ENCODE measurements around the gene AMACR. TPM values are rescaled to one million over a fixed set of nuclear protein-coding genes. Genes with fewer than 3 reads are reported as not detected.

Gene AMACR
- total and polyA plus RNA-seq, 2 of the 8 experiments (the other 6 are each of a cell fraction or from before 2014, with no cell fraction given), result 9.1 to 12.6 TPM

DNA sequence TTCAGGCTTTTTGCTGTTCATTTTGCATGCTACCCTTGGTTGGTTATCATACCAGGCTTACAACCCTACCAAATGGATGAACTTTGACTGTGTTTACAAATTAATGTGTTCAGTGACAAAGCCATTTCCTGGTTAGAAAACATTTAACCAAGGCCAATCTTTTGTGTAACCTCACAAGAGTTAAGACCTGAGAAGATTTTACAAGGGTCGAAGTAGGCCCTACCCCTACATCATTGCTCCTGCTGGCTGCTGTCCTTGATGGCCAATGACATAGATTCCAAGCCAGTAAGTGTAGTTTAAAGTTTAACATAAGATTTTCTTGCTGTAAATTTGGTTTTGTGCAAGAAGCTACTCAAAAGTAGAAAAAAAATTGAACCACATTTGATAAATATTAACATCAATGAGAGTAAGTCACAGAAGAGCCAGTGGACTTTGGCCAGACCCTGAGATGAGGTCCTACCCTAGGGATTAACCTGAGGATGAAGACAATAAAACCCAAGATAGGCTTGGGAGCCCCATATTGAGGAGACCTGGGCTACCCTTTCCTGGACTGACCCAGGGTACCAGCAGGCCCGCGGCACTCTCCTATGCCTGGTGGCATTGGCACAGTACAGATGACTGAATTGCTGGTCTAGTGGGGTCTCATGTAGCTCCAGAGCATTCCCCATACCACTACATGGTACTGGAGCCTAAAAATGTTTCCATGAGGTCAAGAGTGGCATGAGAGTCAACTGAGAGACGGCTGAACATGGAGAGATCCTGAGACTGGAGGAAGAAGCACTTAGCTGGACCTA, 26.9 kb upstream of the AMACR start:
- H3K79me2 ChIP-seq (ENCODE audit: control insufficient read depth in 1 of 2, insufficient read depth in 2 of 2, low read length in 2 of 2), result no peaks in the 10 kb centered on the region
- DNase-seq (ENCODE audit: low read depth in 1 of 2, low spot score in 2 of 2), result no peak
- H2BK15ac ChIP-seq (ENCODE audit: low read length), result no peak overlapping the region
- H3K79me1 ChIP-seq (ENCODE audit: low read depth, low read length), result no peaks in the 10 kb centered on the region
- no peak overlapping the region for H2BK20ac ChIP-seq (ENCODE audit: low read length)
- no peak overlapping the region for H3K27ac ChIP-seq (ENCODE audit: low read depth, low read length)
- 96% methylated on average over 4 of the region's 4 CpGs; no CpG with 5 or more reads in 1 of the 2 experiments for WGBS, 2 experiments (ENCODE audit: extremely low coverage in 1 of 2, insufficient coverage in 1 of 2, insufficient read length in 1 of 2, insufficient replicate concordance in 2 of 2, low coverage in 1 of 2, low lambda C conversion rate in 2 of 2, missing lambda C conversion rate in 1 of 2)
- no peak overlapping the region for H2BK5ac ChIP-seq (ENCODE audit: low read depth, low read length)
- no peak overlapping the region for H3K4ac ChIP-seq (replicated peaks; ENCODE audit: insufficient read length, low read depth, low read length)
- no peaks in the 10 kb centered on the region; a peak in 1 of 8 replicates for H3K36me3 ChIP-seq (ENCODE audit: control insufficient read depth in 2 of 4, insufficient read depth in 4 of 4, low read length in 3 of 4)
- H2AK5ac ChIP-seq (ENCODE audit: low read depth, low read length), result no peak overlapping the region
- H3K18ac ChIP-seq (ENCODE audit: extremely low read depth, low read length), result no peak overlapping the region
- CTCF ChIA-PET (ENCODE audit: partially characterized antibody), result interaction anchor here (1.4 kb wide), 1 partner anchor 37 kb away, joined by 5 read pairs; no protein-coding TSS in a partner anchor
- no peak overlapping the region for H3K14ac ChIP-seq (ENCODE audit: insufficient read length)
- no peak overlapping the region for H3K4me3 ChIP-seq (ENCODE audit: extremely low read depth in 1 of 4, insufficient read depth in 2 of 4, low read depth in 3 of 4, low read length in 4 of 4)
- no peak overlapping the region for H2AFZ ChIP-seq (ENCODE audit: low read length)
- no peaks in the 10 kb centered on the region for H3K27me3 ChIP-seq (replicated peaks in 1 of 4; ENCODE audit: control insufficient read depth in 3 of 4, extremely low read depth in 1 of 4, insufficient read depth in 3 of 4, low read length in 3 of 4)
- no peak overlapping the region for H2BK120ac ChIP-seq (replicated peaks; ENCODE audit: low read depth, low read length)
- H3K9ac ChIP-seq (replicated peaks in 1 of 4; ENCODE audit: extremely low read depth in 1 of 4, low read depth in 3 of 4, low read length in 3 of 4), result no peak overlapping the region
- no peaks in the 10 kb centered on the region for H4K20me1 ChIP-seq (replicated peaks in 1 of 2; ENCODE audit: control insufficient read depth in 1 of 2, insufficient read depth in 2 of 2, low read length in 2 of 2)
- no peak overlapping the region for H2BK12ac ChIP-seq (ENCODE audit: low read depth, low read length)
- no peaks in the 10 kb centered on the region for H3K4me1 ChIP-seq (replicated peaks in 1 of 4; ENCODE audit: control insufficient read depth in 3 of 4, insufficient read depth in 4 of 4, low read length in 3 of 4)
- H3K9me3 ChIP-seq (ENCODE audit: insufficient read depth in 2 of 2, low read depth in 1 of 2, low read length in 1 of 2), result no peaks in the 10 kb centered on the region
- no peak for FAIRE-seq
- H3K23ac ChIP-seq (ENCODE audit: insufficient read length), result no peak overlapping the region
- no peak overlapping the region for H4K91ac ChIP-seq (replicated peaks; ENCODE audit: insufficient read length, low read length)
- H3K4me2 ChIP-seq (ENCODE audit: insufficient read depth in 1 of 2, low read depth in 2 of 2, low read length in 2 of 2), result no peak overlapping the region
- POLR2A ChIA-PET (ENCODE audit: partially characterized antibody), result no interaction called here
- H3K56ac ChIP-seq (replicated peaks; ENCODE audit: insufficient read length, low read depth, low read length), result no peak overlapping the region
- no peak overlapping the region for H4K8ac ChIP-seq (ENCODE audit: extremely low read depth, insufficient read depth, low read length)
- H3K23me2 ChIP-seq (ENCODE audit: low read depth, low read length), result no peaks in the 10 kb centered on the region
- H4K5ac ChIP-seq (ENCODE audit: insufficient read length, low read depth, low read length), result no peak overlapping the region
- TF ChIP-seq EGR1 (IDR thresholded peaks at IDR 0.05; ENCODE audit: borderline replicate concordance, low read depth, low read length), result no peak
- no peak for TF ChIP-seq JUN (IDR thresholded peaks at IDR 0.05; ENCODE audit: low read depth, low read length)
- TF ChIP-seq, protein P1, sequence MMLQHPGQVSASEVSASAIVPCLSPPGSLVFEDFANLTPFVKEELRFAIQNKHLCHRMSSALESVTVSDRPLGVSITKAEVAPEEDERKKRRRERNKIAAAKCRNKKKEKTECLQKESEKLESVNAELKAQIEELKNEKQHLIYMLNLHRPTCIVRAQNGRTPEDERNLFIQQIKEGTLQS (IDR thresholded peaks at IDR 0.05; ENCODE audit: insufficient read depth, low read depth, low read length), result no peak
- no peak for TF ChIP-seq RFX5 (IDR thresholded peaks at IDR 0.05; ENCODE audit: borderline replicate concordance, low read depth, low read length)
- TF ChIP-seq POLR2A (IDR thresholded peaks at IDR 0.05; ENCODE audit: control extremely low read depth in 1 of 2, low read depth in 2 of 2, low read length in 2 of 2), result no peak
- TF ChIP-seq EZH2 (IDR thresholded peaks at IDR 0.05; ENCODE audit: low read depth, low read length, severe bottlenecking), result no peak
- TF ChIP-seq TAF7 (optimal IDR thresholded peaks at IDR 0.05; ENCODE audit: borderline replicate concordance, low read depth, low read length), result no peak
- no peak for TF ChIP-seq CREB1 (IDR thresholded peaks at IDR 0.05)
- TF ChIP-seq TEAD4 (IDR thresholded peaks at IDR 0.05; ENCODE audit: low read depth, low read length), result no peak
- no peak for TF ChIP-seq CBX8 (IDR thresholded peaks at IDR 0.05; ENCODE audit: borderline replicate concordance, low read depth, low read length)
- TF ChIP-seq CBX5 (IDR thresholded peaks at IDR 0.05; ENCODE audit: low read depth, low read length), result no peak
- TF ChIP-seq BACH1 (IDR thresholded peaks at IDR 0.05; ENCODE audit: low read length), result no peak
- no peak for TF ChIP-seq SP1 (IDR thresholded peaks at IDR 0.05; ENCODE audit: low read depth, low read length)
- TF ChIP-seq SRF (IDR thresholded peaks at IDR 0.05; ENCODE audit: low read depth, low read length), result no peak

All from H1 (cell line).